HL-60 (cell line): Measurements from ENCODE around the gene PRDM7.

Experiments
- DNase-seq, 2 experiments: peaks; one replicate each; pipeline ENCODE4 v3.0.0-alpha.2; 2010 to 2020; ENCODE audit warnings: low read depth in 1 of 2, low spot score in 1 of 2
- H3K27ac ChIP-seq: fragments of 250-450 bp; sonication (Bioruptor Pico); replicated peaks from 2 replicates; pipeline ENCODE4 v1.5.1; 2020; ENCODE audit warnings: mild to moderate bottlenecking, moderate library complexity
- H3K27me3 ChIP-seq: fragments of 250-450 bp; sonication (Bioruptor Pico); 2 replicates; pipeline ENCODE4 v1.5.1; 2021; ENCODE audit warnings: mild to moderate bottlenecking, moderate library complexity; ENCODE audit not compliant: insufficient read depth, poor library complexity, severe bottlenecking
- H3K4me3 ChIP-seq: replicated peaks from 2 replicates; pipeline ENCODE4 v1.5.1; 2011; ENCODE audit warnings: mild to moderate bottlenecking, control low read depth, low read length; ENCODE audit not compliant: insufficient read depth
- GABPA ChIP-seq: IDR thresholded peaks from 2 replicates; pipeline ENCODE4 v1.6.1; 2012; ENCODE audit warnings: low read depth
- POLR2AphosphoS5 ChIP-seq: IDR thresholded peaks from 2 replicates; pipeline ENCODE4 v1.6.1; 2012; ENCODE audit warnings: low read depth
- SPI1 ChIP-seq: IDR thresholded peaks from 2 replicates; pipeline ENCODE4 v1.6.1; 2012; ENCODE audit warnings: low read depth, mild to moderate bottlenecking, borderline replicate concordance
- TF ChIP-seq, protein P1 (sequence below): IDR thresholded peaks from 2 replicates; pipeline ENCODE4 v1.6.1; 2012; ENCODE audit warnings: low read depth; ENCODE audit not compliant: insufficient replicate concordance
- TF ChIP-seq, protein P2 (sequence below): IDR thresholded peaks from one replicate; pipeline ENCODE4 v1.5.1; 2011; ENCODE audit warnings: low read length, control low read depth, inconsistent platforms; ENCODE audit not compliant: insufficient read depth

The PRDM7 gene

DNA sequence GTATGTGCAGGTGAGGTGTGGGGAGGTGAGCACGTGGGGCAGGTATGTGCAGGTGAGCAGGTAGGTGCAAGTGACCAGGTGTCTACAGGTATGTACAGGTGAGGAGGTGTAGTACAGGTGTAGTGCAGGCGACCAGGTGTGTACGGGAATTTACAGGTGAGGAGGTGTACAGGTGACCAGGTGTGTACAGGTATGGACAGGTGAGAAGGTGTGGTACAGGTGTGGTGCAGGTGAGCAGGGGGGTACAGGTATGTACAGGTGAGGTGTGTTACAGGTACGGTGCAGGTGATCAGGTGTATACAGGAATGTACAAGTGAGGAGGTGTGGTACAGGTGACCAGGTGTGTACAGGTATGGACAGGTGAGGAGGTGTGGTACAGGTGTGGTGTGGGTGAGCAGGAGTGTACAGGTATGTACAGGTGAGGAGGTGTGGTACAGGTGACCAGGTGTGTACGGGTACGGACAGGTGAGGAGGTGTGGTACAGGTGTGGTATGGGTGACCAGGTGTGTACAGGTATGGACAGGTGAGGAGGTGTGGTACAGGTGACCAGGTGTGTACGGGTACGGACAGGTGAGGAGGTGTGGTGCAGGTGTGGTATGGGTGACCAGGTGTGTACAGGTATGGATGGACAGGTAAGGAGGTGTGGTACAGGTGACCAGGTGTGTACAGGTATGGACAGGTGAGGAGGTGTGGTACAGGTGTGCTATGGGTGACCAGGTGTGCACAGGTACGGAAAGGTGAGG lies 45.0 kb downstream of the PRDM7 start:
- TF ChIP-seq SPI1 (no peak), POLR2AphosphoS5 (no peak), GABPA (no peak)
- TF ChIP-seq, protein P1, sequence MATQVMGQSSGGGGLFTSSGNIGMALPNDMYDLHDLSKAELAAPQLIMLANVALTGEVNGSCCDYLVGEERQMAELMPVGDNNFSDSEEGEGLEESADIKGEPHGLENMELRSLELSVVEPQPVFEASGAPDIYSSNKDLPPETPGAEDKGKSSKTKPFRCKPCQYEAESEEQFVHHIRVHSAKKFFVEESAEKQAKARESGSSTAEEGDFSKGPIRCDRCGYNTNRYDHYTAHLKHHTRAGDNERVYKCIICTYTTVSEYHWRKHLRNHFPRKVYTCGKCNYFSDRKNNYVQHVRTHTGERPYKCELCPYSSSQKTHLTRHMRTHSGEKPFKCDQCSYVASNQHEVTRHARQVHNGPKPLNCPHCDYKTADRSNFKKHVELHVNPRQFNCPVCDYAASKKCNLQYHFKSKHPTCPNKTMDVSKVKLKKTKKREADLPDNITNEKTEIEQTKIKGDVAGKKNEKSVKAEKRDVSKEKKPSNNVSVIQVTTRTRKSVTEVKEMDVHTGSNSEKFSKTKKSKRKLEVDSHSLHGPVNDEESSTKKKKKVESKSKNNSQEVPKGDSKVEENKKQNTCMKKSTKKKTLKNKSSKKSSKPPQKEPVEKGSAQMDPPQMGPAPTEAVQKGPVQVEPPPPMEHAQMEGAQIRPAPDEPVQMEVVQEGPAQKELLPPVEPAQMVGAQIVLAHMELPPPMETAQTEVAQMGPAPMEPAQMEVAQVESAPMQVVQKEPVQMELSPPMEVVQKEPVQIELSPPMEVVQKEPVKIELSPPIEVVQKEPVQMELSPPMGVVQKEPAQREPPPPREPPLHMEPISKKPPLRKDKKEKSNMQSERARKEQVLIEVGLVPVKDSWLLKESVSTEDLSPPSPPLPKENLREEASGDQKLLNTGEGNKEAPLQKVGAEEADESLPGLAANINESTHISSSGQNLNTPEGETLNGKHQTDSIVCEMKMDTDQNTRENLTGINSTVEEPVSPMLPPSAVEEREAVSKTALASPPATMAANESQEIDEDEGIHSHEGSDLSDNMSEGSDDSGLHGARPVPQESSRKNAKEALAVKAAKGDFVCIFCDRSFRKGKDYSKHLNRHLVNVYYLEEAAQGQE, result no peak
- TF ChIP-seq, protein P2, sequence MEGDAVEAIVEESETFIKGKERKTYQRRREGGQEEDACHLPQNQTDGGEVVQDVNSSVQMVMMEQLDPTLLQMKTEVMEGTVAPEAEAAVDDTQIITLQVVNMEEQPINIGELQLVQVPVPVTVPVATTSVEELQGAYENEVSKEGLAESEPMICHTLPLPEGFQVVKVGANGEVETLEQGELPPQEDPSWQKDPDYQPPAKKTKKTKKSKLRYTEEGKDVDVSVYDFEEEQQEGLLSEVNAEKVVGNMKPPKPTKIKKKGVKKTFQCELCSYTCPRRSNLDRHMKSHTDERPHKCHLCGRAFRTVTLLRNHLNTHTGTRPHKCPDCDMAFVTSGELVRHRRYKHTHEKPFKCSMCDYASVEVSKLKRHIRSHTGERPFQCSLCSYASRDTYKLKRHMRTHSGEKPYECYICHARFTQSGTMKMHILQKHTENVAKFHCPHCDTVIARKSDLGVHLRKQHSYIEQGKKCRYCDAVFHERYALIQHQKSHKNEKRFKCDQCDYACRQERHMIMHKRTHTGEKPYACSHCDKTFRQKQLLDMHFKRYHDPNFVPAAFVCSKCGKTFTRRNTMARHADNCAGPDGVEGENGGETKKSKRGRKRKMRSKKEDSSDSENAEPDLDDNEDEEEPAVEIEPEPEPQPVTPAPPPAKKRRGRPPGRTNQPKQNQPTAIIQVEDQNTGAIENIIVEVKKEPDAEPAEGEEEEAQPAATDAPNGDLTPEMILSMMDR, result no peak
- no peaks in the 10 kb centered on the region for H3K27me3 ChIP-seq
- DNase-seq, result no peak
- no peak overlapping the region for H3K27ac ChIP-seq
- no peak overlapping the region for H3K4me3 ChIP-seq

DNA sequence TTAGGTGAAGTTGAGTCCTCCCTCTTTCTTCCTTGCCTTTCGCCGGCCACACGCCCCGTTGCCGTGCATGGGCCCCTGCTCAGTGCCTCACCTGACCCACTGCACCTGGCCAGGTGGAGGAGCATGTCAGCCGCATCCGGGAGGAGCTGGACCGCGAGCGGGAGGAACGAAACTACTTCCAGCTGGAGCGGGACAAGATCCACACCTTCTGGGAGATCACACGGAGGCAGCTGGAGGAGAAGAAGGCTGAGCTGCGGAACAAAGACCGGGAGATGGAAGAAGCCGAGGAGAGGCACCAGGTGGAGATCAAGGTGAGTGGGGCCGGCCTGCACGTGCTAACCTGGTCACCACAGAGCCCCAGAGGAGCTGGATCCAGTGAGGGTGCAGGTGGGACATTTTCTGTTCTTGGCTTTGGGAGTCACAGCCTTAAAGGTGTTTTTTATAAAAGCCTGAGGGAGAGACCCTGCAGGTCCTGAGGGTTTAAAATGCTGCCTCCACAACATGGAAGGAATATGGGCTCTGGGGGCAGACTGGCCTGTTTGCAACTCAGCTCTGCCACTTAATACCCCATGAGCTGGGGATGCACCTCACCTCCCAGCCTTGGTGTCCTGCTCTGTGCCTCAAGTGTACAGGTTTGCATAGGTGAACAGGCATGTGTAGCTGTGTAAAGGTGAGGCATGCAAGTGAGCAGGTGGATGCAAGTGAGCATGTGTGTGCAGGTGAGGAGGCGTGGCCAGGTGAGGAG lies 45.8 kb downstream of the PRDM7 start:
- H3K27ac ChIP-seq, result no peak overlapping the region
- TF ChIP-seq, protein P2, result no peak
- TF ChIP-seq POLR2AphosphoS5 (no peak), GABPA (no peak), SPI1 (no peak)
- TF ChIP-seq, protein P1, result no peak
- no peak overlapping the region for H3K4me3 ChIP-seq
- H3K27me3 ChIP-seq, result no peaks in the 10 kb centered on the region
- DNase-seq, result no peak

DNA sequence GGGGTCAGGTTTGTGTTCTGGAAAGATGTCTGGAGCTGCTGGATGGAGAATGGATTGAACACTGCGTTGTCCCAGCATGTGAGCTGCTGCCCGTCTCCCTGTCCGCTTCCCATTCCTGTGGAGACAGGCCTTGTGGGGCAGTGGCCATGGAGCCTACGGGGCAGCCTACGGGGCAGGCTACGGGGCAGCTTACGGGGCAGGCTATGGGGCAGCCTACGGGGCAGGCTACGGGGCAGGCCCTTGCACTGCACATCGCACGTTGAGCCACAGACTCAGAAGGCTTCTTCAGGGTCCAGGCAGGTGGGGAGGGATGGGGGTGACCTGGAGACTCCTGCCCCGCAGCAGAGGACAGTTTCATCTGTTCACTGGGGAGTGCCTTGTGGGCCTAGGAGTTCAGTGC lies 48.1 kb downstream of the PRDM7 start:
- Histone ChIP-seq H3K4me3 (no peak overlapping the region), H3K27ac (no peak overlapping the region), H3K27me3 (no peaks in the 10 kb centered on the region)
- no peak for TF ChIP-seq SPI1
- no peak for DNase-seq

DNA sequence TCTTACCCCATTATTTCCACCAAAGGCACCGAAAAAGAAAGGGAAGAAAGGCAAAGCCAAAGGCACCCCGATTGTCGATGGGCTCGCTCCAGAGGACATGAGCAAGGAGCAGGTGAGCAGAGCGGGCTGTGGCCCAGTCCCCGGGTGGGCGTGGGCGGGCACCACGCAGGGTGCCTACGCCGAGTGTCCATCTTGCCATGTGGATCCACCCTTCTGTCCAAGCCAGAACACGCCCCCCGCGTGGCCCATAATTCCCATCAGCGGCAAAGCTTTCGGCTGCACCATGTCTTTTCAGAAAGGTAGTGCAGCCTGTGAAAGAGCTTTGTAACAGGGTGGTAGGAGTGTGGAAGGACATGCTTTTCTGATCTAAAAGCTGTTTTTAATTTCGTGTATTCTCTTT lies 49.5 kb downstream of the PRDM7 start:
- TF ChIP-seq SPI1, result no peak
- TF ChIP-seq GABPA, result no peak
- TF ChIP-seq POLR2AphosphoS5, result no peak
- TF ChIP-seq, protein P1, result no peak
- TF ChIP-seq, protein P2, result no peak
- no peaks in the 10 kb centered on the region for H3K27me3 ChIP-seq
- no peak overlapping the region for H3K4me3 ChIP-seq
- no peak for DNase-seq
- H3K27ac ChIP-seq, result no peak overlapping the region
